Measurements from ENCODE around the gene NPBWR2.

NPBWR2 gene

DNA sequence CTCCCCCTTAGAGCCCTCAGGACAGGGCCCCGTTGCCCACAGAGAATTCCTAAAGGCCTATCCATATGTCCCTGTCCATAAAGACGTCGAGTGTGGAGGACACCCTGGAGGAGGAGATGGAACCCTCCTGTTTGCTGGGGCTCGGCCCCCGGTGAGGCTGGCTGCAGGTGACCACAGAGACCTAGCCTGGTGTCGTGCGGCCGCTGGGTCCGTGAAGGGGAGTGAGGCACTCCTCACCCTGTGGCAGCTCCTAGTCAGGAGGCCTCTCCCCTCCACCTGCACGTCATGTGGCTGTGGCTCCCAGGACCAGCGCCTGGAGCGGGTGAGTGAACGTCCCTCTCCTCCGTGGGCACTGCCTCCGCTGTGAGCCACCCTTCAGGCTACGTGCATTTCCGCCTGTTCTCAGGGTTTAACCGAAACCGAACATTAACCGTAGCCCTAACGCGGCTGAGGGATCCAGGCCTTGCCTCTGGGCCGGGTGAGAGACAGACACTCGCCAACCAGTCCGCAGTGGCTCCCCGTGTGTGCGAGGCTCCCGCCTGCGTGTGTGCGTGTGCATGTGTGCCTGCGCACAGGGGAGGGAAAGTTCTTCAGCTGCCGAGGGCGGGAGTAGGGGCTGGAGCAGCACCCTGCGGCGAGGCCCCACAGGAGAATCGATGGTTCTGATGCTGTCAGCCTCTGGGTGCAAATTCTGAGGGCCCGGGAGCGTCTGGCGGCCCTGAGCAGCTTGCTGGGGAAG is 50.3 kb downstream of the NPBWR2 start:
- no peak for DNase-seq (ENCODE audit: low read depth)

DNA sequence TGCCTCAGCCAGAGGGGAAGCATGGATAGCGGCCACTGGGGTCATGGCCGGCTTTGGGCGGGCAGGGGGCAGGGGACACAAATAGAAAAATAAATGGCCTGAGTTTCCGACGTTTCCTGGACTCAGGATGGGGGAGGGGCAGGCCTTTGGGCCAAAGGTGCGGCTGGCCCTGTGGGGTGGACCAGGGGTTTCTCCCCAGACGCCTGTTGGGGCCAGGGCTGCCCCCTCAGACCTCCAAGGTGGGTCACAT is 50.8 kb downstream of the NPBWR2 start:
- no peak for DNase-seq (ENCODE audit: low read depth)

DNA sequence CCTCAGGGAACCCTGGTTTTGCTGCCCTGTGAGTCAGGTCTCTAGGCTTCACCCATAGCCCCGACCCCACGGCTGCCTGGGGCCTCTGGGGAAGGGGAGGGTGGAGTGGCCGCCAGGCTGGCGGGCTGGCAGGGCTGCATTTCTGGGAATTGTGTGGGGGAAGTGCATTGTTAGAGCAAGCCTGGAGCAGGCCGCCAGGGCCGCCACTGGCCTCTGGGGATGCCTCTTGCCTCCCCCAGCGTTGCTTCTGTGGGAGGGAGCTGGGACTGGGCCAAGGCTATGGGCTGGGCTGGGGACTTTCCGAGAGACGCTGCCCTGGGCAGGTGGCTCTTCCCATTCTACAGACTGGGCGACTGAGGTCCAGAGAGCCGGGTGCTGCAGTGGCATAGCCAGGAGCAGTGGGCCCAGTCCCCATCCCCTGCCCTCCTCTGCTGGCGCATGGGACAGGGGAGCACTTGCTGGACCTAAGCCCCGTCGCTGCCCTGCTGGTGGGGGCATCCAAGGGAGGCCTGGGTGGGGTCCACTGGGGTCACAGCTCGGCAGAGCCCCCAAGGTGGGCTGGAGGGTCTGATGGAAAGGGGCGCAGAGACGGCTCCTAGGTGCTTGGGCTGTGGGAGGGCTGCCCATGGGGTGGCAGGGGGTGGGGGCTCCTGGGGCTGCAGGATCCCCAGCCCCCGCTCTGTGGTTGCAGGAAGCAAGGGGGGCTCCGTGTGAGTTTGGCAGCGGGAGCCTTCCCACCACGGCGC is 51.3 kb downstream of the NPBWR2 start:
- no peak for DNase-seq (ENCODE audit: low read depth)

DNA sequence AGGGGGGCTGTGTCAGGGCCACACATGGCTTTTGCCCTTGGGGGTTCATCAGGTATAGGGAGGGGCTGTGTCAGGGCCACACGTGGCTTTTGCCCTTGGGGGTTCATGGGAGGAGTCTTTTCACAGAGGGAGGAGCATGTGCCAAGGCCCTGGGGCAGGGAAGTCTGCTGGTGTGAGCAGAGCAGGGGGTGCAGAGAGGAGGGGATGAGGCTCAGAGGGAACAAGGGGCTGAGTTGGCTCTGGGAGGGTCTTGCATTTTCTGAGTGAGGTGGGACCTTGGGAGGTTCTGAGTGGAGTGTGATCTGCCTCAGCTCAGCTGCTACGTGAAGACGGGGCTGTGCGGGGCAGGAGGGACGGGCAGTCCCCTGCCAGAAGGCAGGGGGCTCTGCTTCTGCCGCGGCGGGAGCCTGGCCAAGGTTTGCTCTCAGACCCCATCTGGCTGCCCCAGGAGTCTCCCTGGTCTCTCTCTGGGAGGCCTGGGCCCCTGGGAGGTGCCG is 51.9 kb downstream of the NPBWR2 start:
- no peak for DNase-seq (ENCODE audit: low read depth)

DNA sequence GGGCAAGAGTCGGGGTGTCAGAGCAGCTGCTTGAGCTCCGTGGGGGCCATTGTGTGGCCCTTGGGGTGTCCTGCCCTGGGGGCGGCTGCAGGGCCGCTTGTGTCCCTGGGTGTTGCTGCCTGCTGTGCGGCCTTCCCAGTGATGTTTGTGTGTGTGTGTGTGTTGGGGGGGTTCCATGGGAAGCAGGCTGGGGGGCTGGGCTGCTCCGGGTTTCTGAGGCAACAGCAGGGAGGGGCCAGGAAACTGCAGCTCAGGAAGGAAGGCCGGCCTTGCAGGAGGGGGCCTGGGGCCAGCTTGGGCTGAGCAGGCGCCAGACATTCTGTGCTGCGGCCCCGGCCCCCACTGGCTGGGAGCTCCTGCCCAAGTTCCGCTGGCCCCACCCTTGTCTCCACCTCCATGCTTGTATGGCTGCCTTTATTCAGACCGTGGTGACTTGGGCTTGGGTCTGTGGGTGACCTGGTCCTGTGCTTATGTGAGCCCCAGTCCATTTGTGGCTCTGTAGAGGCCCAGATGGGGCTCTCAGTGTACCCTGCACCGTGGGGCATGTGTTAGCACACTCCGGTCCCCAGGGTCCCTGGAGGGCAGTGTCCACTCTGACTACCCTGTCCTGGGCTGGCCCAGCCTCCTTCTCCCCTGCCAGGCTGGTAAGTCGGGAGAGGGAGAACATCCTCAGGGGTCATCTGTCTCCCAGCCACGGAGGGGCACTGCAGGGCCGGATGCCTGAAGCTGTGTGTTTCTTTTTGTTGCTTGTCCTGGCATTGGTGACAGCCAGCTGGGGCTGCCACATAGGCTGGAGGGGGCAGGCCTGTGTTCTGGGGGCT is 53.3 kb downstream of the NPBWR2 start:
- no peak for DNase-seq (ENCODE audit: low read depth)
